COLO668 (cell line): Measurements from ENCODE around the gene EXOC3.
A peak's percentile ranks its signal among the peaks of the same experiment; 100 is the strongest.
"Not testable (repeated sequence)": the region's sequence is repeated elsewhere in the genome, so short reads cannot be mapped to it uniquely, and the experiment has no call there.

Experiments used
- DNase-seq: peaks from one replicate; lab custom pipeline; 2025; ENCODE audit not compliant: unreplicated experiment; lab: John Stamatoyannopoulos, UW

EXOC3 gene

GRCh38 chr5:484556-484955 is 41.6 kb downstream of the EXOC3 start:
- DNase-seq, result no peak

GRCh38 chr5:485113-485945 is 42.4 kb downstream of the EXOC3 start:
- DNase-seq, result no peak

- DNase-seq, result no peak
Observed at GRCh38 chr5:485946-486491, 43.0 kb downstream of the EXOC3 start.

GRCh38 chr5:486597-486996 is 43.6 kb downstream of the EXOC3 start:
- DNase-seq, result not testable (repeated sequence)

- no peak for DNase-seq
Observed at GRCh38 chr5:488241-488640, 45.3 kb downstream of the EXOC3 start.

- no peak for DNase-seq
Observed at GRCh38 chr5:488744-489688, 46.0 kb downstream of the EXOC3 start.

GRCh38 chr5:489689-490080 is 46.7 kb downstream of the EXOC3 start:
- no peak for DNase-seq

- peak; percentile 82 for DNase-seq
Observed at GRCh38 chr5:490116-491106, 47.4 kb downstream of the EXOC3 start.

- DNase-seq, result peak; percentile 82
Observed at GRCh38 chr5:491119-491855, 48.3 kb downstream of the EXOC3 start.

- DNase-seq, result no peak
Observed at GRCh38 chr5:491856-492155, 48.8 kb downstream of the EXOC3 start.

GRCh38 chr5:492314-492893 is 49.4 kb downstream of the EXOC3 start:
- DNase-seq, result no peak

- no peak for DNase-seq
Observed at GRCh38 chr5:493119-493701, 50.2 kb downstream of the EXOC3 start.

GRCh38 chr5:493758-494157 is 50.8 kb downstream of the EXOC3 start:
- DNase-seq, result no peak

- no peak for DNase-seq
Observed at GRCh38 chr5:494667-495255, 51.8 kb downstream of the EXOC3 start.

- no peak for DNase-seq
Observed at GRCh38 chr5:496028-496427, 53.1 kb downstream of the EXOC3 start.

- DNase-seq, result no peak
Observed at GRCh38 chr5:497090-497700, 54.2 kb downstream of the EXOC3 start.

- DNase-seq, result no peak
Observed at GRCh38 chr5:497871-498509, 55.0 kb downstream of the EXOC3 start.
